Iris pigment epithelial cell (primary cell): ENCODE data around the gene EIF4G2.
A peak's percentile ranks its signal among the peaks of the same experiment; 100 is the strongest.

Experiments
- DNase-seq: peaks from one replicate; pipeline ENCODE4 v3.0.0-alpha.2; 2011; ENCODE audit warnings: low read depth

EIF4G2 gene

DNA sequence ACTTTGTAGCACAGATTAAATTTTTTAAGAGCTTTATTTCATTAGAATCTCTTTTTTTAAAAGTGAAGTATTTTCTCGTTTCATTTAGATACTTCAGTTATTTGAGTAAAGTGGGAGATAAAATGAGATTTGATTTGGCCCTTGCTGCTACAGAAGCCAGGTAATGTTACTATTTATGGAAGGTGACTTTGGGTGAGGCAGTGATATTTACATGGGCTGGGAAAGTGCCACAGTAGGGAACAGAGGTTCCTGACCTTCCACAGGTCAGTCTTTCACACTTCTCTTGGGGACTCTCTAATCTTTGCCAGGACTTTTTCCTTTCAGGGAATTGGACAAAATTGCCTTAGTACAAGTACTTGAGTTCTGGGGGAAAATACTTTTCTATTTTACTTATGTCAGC, 37.3 kb downstream of the EIF4G2 start:
- no peak for DNase-seq

DNA sequence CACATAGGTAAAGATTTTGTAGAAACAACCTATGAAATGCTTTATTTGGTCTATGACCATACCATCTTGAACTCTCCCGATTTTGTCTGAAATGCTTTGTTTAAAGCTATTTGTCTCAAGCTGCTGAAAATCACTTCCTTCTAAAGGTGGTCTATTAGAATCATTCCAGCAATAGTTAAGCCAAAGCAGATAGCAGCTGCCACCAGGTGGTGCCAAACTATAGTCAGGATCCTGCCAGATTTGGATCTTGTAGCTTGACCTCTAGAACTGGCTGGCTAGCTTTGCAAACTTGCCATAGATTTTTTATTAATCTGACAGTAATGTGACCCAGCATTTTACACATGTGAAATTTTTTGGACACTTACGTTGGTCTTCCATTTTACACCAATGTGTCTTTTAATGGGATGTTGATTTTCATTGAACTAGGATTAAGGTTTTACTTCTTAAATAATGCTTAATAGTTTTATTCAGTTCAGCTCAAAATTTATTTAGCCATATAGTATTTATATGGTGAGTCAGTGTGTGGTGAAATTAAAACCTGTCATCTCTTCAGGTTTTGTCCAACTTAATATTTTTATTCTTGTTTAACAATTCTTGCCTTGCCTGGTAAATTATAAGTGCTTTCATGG, 38.0 kb downstream of the EIF4G2 start:
- peak; percentile 54 for DNase-seq

DNA sequence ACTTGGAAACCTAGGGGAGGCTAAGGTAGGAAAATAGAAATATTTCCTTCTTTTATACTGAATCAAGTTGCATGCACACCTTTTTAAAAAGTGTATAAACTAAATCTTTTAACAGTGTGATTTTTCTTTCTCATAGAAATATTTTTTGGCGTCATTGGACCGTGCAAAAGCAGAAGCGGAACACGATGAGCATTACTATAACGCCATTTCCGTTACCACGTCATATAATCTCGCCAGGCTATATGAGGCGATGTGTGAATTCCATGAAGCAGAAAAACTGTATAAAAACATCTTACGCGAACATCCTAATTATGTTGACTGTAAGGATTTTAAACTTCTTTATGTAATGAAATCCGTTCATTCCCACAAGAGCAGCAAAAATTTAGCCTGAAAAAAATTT, 44.3 kb downstream of the EIF4G2 start:
- DNase-seq = no peak

- DNase-seq = no peak
Measured at GRCh38 chr11:10763766-10764165, 45.0 kb downstream of the EIF4G2 start.

- no peak for DNase-seq
Measured at GRCh38 chr11:10762913-10763421, 45.8 kb downstream of the EIF4G2 start.

DNA sequence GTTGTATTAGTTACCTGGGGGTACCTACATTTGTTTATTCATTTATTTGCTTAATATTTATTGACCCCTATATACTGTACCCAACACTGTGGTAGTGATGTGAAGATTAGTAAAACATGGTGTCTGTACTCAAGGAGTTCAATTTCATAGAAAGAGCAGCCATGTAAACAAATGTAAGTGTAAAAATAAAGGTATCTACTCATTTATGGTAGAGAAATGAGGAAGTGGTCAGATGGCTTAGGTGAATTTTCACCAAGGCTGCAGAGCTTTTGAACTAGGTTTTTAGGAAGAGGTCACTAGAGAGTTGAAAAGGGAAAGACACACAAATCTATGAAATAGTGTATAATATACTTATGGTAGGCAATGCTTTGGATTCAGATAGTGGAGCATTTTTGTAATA, 46.5 kb downstream of the EIF4G2 start:
- no peak for DNase-seq

DNA sequence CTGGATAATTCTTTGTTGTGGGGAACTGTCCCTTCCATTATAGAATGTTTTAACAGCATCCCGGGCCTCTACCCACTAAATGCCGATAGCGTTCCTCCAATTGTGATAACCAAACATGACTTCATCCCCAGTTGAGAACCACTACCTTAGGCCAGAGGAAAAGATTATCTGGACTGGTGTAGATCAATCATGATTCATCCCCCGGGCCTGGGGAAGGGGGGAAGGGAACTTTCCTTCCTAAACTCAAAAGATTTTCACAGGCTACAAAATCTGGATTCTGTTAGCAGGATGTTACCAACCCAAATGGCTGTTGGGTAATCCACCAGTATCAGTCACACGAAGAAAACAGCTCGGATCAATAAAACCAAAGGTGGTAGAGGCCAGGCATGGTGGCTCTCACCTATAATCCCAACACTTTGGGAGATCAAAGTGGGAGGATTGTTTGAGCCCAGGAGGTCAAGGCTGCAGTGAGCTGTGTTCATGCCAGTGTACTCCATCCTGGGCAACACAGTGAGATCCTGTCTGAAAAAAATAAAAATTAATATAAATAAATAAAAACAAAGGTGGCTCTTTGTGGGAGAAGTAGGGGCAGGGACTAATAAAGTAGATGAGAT, 47.5 kb downstream of the EIF4G2 start:
- DNase-seq = no peak

GRCh38 chr11:10758957-10759356, 49.8 kb downstream of the EIF4G2 start:
- no peak for DNase-seq

- no peak for DNase-seq
Measured at GRCh38 chr11:10752486-10752885, 56.2 kb downstream of the EIF4G2 start.

DNA sequence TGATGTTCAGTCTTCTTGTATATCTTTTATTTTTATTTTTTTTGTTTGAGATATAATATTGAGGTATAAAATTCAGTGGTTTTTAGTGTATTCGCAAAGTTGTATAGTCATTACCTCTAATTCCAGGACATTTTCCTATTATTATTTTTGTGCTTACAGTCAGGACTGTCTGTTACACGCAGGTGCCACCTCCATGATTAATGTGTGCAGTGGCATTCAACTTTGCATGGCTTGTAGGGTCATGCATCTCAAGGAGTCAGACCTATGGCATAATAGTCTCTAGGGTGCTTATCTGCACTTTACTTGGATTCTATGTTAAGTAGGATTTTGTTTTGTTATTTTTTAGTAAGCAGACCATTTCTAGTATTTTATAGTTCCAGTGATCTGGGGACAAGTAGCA, 56.7 kb downstream of the EIF4G2 start:
- no peak for DNase-seq

- DNase-seq = no peak
Measured at GRCh38 chr11:10751581-10751940, 57.2 kb downstream of the EIF4G2 start.

DNA sequence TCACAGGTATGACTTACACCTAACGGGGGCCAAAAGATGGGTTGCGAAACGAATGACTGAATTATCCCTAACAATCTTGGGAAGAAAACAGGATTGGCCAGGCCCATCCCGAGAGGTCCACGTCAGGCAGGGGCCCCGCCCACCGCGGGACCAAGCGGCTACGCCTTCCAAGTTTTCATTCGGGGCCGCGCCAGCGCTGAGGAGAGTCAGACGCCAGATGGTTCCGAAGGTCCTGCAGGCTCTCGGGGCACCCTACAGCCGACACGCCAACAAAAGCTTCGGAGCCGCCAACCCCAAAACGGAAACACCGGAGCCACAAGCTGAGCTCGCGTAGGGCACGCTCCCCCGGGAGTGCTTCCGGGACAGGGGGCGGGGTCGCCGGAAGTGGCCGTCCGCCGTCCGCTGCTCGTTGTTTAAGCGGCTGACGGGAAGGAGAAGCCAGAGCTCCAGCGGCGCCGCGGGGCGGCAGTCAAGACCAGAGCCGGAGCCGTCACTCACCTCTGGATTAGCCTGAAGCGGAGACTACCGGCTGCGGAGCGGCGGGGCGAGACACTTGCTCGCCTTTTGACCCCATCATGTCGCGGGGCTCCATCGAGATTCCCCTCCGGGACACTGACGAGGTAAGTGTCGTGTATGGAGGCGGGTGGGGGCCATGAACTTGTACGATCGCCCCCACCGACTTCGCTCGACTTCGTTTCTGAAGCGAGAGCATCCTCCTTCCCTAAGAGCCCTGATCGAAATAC, 57.7 kb downstream of the EIF4G2 start, which contains the start of gene CTR9:
Gene CTR9 (plus strand): TSS at position 409 of the 743 bp plus-strand sequence. CDS start 167 bp downstream, at position 576.
- peak; percentile 94 for DNase-seq

GRCh38 chr11:10749476-10749875, 59.2 kb downstream of the EIF4G2 start:
- DNase-seq = no peak

- DNase-seq = no peak
Measured at GRCh38 chr11:10747733-10748132, 61.0 kb downstream of the EIF4G2 start.
